Suprapubic skin (tissue), 4 donors: ENCODE results near the gene GIMAP5. TPM values are rescaled to one million over a fixed set of nuclear protein-coding genes. Genes with fewer than 3 reads are reported as not detected.

Experiments used
- DNase-seq, 2 donors: peaks; one replicate each; pipeline ENCODE4 v3.0.0-alpha.2; 2019; ENCODE audit warnings: low spot score in 2 of 2
- H3K27ac ChIP-seq: fragments of 200-600 bp; sonication (generic); one replicate; pipeline ENCODE4 v1.5.1; 2019
- H3K27me3 ChIP-seq: fragments of 200-600 bp; sonication (generic); one replicate; pipeline ENCODE4 v1.5.1; 2019
- H3K36me3 ChIP-seq: fragments of 200-600 bp; sonication (generic); one replicate; pipeline ENCODE4 v1.5.1; 2019
- H3K4me1 ChIP-seq: fragments of 200-600 bp; sonication (generic); one replicate; pipeline ENCODE4 v1.5.1; 2019
- H3K4me3 ChIP-seq: fragments of 200-600 bp; sonication (generic); one replicate; pipeline ENCODE4 v1.5.1; 2019; ENCODE audit warnings: mild to moderate bottlenecking
- H3K9me3 ChIP-seq: fragments of 200-600 bp; sonication (generic); one replicate; pipeline ENCODE4 v1.5.1; 2019
- CTCF ChIP-seq, 2 donors: fragments of 200-600 bp in 1 of 2; fragments of 450-650 bp in 1 of 2; sonication (generic) in 1 of 2; IDR thresholded peaks; one replicate each; pipeline ENCODE4 v1.5.1; 2016 to 2019; ENCODE audit warnings: antibody characterized with exemption in 2 of 2, mild to moderate bottlenecking in 1 of 2, moderate library complexity in 1 of 2
- EP300 ChIP-seq: sonication (generic); formaldehyde crosslinking; IDR thresholded peaks from one replicate; pipeline ENCODE4 v1.6.1; 2017; ENCODE audit warnings: antibody characterized with exemption
- POLR2A ChIP-seq, 2 donors: fragments of 450-650 bp; IDR thresholded peaks; one replicate each; pipeline ENCODE4 v1.6.1; 2017; ENCODE audit warnings: antibody characterized with exemption in 2 of 2, mild to moderate bottlenecking in 2 of 2, moderate library complexity in 2 of 2
- POLR2AphosphoS5 ChIP-seq, 3 donors: sonication (generic); formaldehyde crosslinking; IDR thresholded peaks; one replicate each; pipeline ENCODE4 v1.6.1; 2017; ENCODE audit warnings: antibody characterized with exemption in 3 of 3
- WGBS: methylation state at CpG from one replicate; pipeline ENCODE4 v1.1.5; 2018; 5-methylcytosine and 5-hydroxymethylcytosine counted together
- total RNA-seq, 4 donors: library from RNA; depleted of rRNA; stranded (reverse); fragments of >200 nt; gene quantifications; one replicate each; pipeline ENCODE4 v1.1.0, GENCODE V29; 2016

Gene GIMAP5
- total RNA-seq, 4 donors from 2014 or later, result 2.8 to 15.0 (median 7.7) TPM

- TF ChIP-seq POLR2A (IDR thresholded peaks at IDR 0.05) (no peak), EP300 (no peak), POLR2AphosphoS5 (IDR thresholded peaks at IDR 0.05) (no peak)
- WGBS, result 78% methylated on average over 6 of the region's 6 CpGs
- Histone ChIP-seq H3K27me3 (no peaks in the 10 kb centered on the region), H3K36me3 (peaks cover 5% of the 10 kb centered on the region), H3K4me1 (no peaks in the 10 kb centered on the region), H3K9me3 (no peaks in the 10 kb centered on the region), H3K27ac (no peak overlapping the region), H3K4me3 (no peak overlapping the region)
- no peak for DNase-seq
These were observed 9.7 kb downstream of the GIMAP5 start for GRCh38 chr7:150746921-150747320.

- Histone ChIP-seq H3K4me3 (no peak overlapping the region), H3K36me3 (peaks cover 2% of the 10 kb centered on the region), H3K9me3 (no peaks in the 10 kb centered on the region), H3K4me1 (no peaks in the 10 kb centered on the region), H3K27ac (no peak overlapping the region), H3K27me3 (no peaks in the 10 kb centered on the region)
- no peak for DNase-seq
- no peak for TF ChIP-seq EP300
- TF ChIP-seq POLR2A (IDR thresholded peaks at IDR 0.05), result no peak
- 63% methylated on average over 4 of the region's 4 CpGs for WGBS
These were observed 11.2 kb downstream of the GIMAP5 start for GRCh38 chr7:150748376-150748775.

- Histone ChIP-seq H3K4me3 (no peak overlapping the region), H3K36me3 (no peaks in the 10 kb centered on the region), H3K27ac (no peak overlapping the region), H3K27me3 (no peaks in the 10 kb centered on the region), H3K4me1 (peaks cover 7% of the 10 kb centered on the region), H3K9me3 (no peaks in the 10 kb centered on the region)
- no peak for TF ChIP-seq CTCF (IDR thresholded peaks at IDR 0.05)
- 49% methylated on average over 2 of the region's 2 CpGs for WGBS
- DNase-seq, result no peak
These were observed 14.5 kb downstream of the GIMAP5 start for GRCh38 chr7:150751702-150752101.

GRCh38 chr7:150753239-150753638, 16.0 kb downstream of the GIMAP5 start:
- Histone ChIP-seq H3K4me1 (peaks cover 7% of the 10 kb centered on the region), H3K36me3 (no peaks in the 10 kb centered on the region), H3K27ac (peak overlapping the region; percentile 41), H3K9me3 (no peaks in the 10 kb centered on the region), H3K27me3 (no peaks in the 10 kb centered on the region), H3K4me3 (no peak overlapping the region)
- 81% methylated on average over 6 of the region's 6 CpGs for WGBS
- TF ChIP-seq POLR2A (IDR thresholded peaks at IDR 0.05) (no peak), EP300 (no peak), CTCF (IDR thresholded peaks at IDR 0.05) (no peak), POLR2AphosphoS5 (IDR thresholded peaks at IDR 0.05) (no peak)
- DNase-seq, result no peak

GRCh38 chr7:150753826-150754603, 16.8 kb downstream of the GIMAP5 start:
- TF ChIP-seq POLR2AphosphoS5 (IDR thresholded peaks at IDR 0.05) (no peak), POLR2A (IDR thresholded peaks at IDR 0.05) (no peak), CTCF (IDR thresholded peaks at IDR 0.05) (no peak), EP300 (no peak)
- H3K9me3 ChIP-seq, result no peaks in the 10 kb centered on the region
- 45% methylated on average over 3 of the region's 3 CpGs for WGBS
- H3K4me1 ChIP-seq, result peaks cover 7% of the 10 kb centered on the region
- no peak overlapping the region for H3K27ac ChIP-seq
- DNase-seq, result no peak
- no peaks in the 10 kb centered on the region for H3K27me3 ChIP-seq
- H3K36me3 ChIP-seq, result no peaks in the 10 kb centered on the region
- H3K4me3 ChIP-seq, result no peak overlapping the region

- Histone ChIP-seq H3K9me3 (no peaks in the 10 kb centered on the region), H3K27me3 (no peaks in the 10 kb centered on the region), H3K36me3 (no peaks in the 10 kb centered on the region), H3K4me3 (no peak overlapping the region), H3K4me1 (peaks cover 7% of the 10 kb centered on the region), H3K27ac (no peak overlapping the region)
- no peak for DNase-seq
- no peak for TF ChIP-seq POLR2AphosphoS5 (IDR thresholded peaks at IDR 0.05)
- TF ChIP-seq CTCF (IDR thresholded peaks at IDR 0.05), result no peak
- no peak for TF ChIP-seq EP300
- TF ChIP-seq POLR2A (IDR thresholded peaks at IDR 0.05), result no peak
These were observed 17.7 kb downstream of the GIMAP5 start for GRCh38 chr7:150754951-150755350.
